ENCODE measurements around the gene MRGPRD. TPM values are rescaled to one million over a fixed set of nuclear protein-coding genes. Genes with fewer than 3 reads are reported as not detected.

The MRGPRD gene
- total RNA-seq, 1 donor from 2014 or later, result not detected

DNA sequence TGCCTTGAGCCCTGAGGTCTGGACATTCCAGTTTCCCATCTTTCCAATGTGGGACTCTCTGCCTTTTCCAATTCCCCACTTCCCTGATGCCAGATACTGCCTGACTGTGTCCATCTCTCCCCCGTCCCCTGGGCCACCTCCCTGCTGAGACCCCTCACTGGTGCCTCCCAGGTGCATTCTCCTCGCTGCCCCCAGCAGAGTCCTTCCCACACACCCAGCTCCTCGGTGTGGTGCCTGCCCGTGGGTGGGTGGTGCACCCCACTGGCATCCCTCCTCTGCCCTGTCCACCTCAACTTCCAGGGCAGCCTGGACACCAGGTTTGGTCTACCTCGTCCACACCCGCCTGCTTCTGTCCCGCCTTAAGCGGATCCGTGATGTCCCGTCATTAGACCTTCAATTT is 37.2 kb upstream of the MRGPRD start:
- Mint-ChIP-seq H3K27me3 (ENCODE audit: low read depth, unreplicated experiment) (peaks cover 26% of the 10 kb centered on the region), H3K9me3 (ENCODE audit: unreplicated experiment) (peaks cover 9% of the 10 kb centered on the region), H3K4me3 (ENCODE audit: unreplicated experiment) (no peak overlapping the region), H3K36me3 (ENCODE audit: low read depth, unreplicated experiment) (peaks cover 1% of the 10 kb centered on the region), H3K4me1 (ENCODE audit: low read depth, unreplicated experiment) (no peaks in the 10 kb centered on the region), H3K27ac (ENCODE audit: unreplicated experiment) (no peak overlapping the region)
- H3K4me3 ChIP-seq (ENCODE audit: insufficient read depth, low read depth, low read length), result no peak overlapping the region
- H3K27me3 ChIP-seq (ENCODE audit: insufficient read depth, low read length), result no peaks in the 10 kb centered on the region
- no peaks in the 10 kb centered on the region for H3K9me3 ChIP-seq (ENCODE audit: insufficient read depth, low read depth, low read length)
- H3K79me2 ChIP-seq (ENCODE audit: insufficient read depth, low read length), result no peaks in the 10 kb centered on the region
- H4K20me1 ChIP-seq (ENCODE audit: insufficient read depth, low read length), result no peaks in the 10 kb centered on the region
- no peak overlapping the region for H3K9ac ChIP-seq (ENCODE audit: low read length)
- H3K36me3 ChIP-seq (ENCODE audit: insufficient read depth, low read length), result no peaks in the 10 kb centered on the region
- TF ChIP-seq CTCF (IDR thresholded peaks at IDR 0.05; ENCODE audit: insufficient read depth, low read depth, low read length) (no peak), EZH2 (IDR thresholded peaks at IDR 0.05; ENCODE audit: insufficient read depth, low read length) (no peak)
- H3K4me1 ChIP-seq (ENCODE audit: insufficient read depth, low read length), result peaks cover 13% of the 10 kb centered on the region
- no peak for DNase-seq (ENCODE audit: low read depth)
- FAIRE-seq, result no peak
- no peak overlapping the region for H3K4me2 ChIP-seq (ENCODE audit: low read length)
- H2AFZ ChIP-seq (ENCODE audit: low read depth, low read length), result no peak overlapping the region
- no peak overlapping the region for H3K27ac ChIP-seq (ENCODE audit: low read depth, low read length)

GRCh38 chr11:69014898-69015549 is 34.2 kb upstream of the MRGPRD start:
- Histone ChIP-seq H3K4me2 (ENCODE audit: low read length) (no peak overlapping the region), H3K4me1 (ENCODE audit: insufficient read depth, low read length) (peaks cover 33% of the 10 kb centered on the region), H3K9me3 (ENCODE audit: insufficient read depth, low read depth, low read length) (no peaks in the 10 kb centered on the region), H3K27me3 (ENCODE audit: insufficient read depth, low read length) (no peaks in the 10 kb centered on the region), H3K4me3 (ENCODE audit: insufficient read depth, low read depth, low read length) (no peak overlapping the region), H3K27ac (ENCODE audit: low read depth, low read length) (no peak overlapping the region), H3K36me3 (ENCODE audit: insufficient read depth, low read length) (no peaks in the 10 kb centered on the region), H2AFZ (ENCODE audit: low read depth, low read length) (no peak overlapping the region), H3K9ac (ENCODE audit: low read length) (no peak overlapping the region), H4K20me1 (ENCODE audit: insufficient read depth, low read length) (no peaks in the 10 kb centered on the region), H3K79me2 (ENCODE audit: insufficient read depth, low read length) (no peaks in the 10 kb centered on the region)
- Mint-ChIP-seq H3K4me1 (ENCODE audit: low read depth, unreplicated experiment) (peaks cover 2% of the 10 kb centered on the region), H3K27ac (ENCODE audit: unreplicated experiment) (no peak overlapping the region), H3K27me3 (ENCODE audit: low read depth, unreplicated experiment) (peaks cover 24% of the 10 kb centered on the region), H3K36me3 (ENCODE audit: low read depth, unreplicated experiment) (peaks cover 1% of the 10 kb centered on the region), H3K4me3 (ENCODE audit: unreplicated experiment) (no peak overlapping the region), H3K9me3 (ENCODE audit: unreplicated experiment) (peaks cover 7% of the 10 kb centered on the region)
- TF ChIP-seq EZH2 (IDR thresholded peaks at IDR 0.05; ENCODE audit: insufficient read depth, low read length), result no peak
- TF ChIP-seq CTCF (IDR thresholded peaks at IDR 0.05; ENCODE audit: insufficient read depth, low read depth, low read length), result no peak
- FAIRE-seq (no peak), DNase-seq (ENCODE audit: low read depth) (no peak)

DNA sequence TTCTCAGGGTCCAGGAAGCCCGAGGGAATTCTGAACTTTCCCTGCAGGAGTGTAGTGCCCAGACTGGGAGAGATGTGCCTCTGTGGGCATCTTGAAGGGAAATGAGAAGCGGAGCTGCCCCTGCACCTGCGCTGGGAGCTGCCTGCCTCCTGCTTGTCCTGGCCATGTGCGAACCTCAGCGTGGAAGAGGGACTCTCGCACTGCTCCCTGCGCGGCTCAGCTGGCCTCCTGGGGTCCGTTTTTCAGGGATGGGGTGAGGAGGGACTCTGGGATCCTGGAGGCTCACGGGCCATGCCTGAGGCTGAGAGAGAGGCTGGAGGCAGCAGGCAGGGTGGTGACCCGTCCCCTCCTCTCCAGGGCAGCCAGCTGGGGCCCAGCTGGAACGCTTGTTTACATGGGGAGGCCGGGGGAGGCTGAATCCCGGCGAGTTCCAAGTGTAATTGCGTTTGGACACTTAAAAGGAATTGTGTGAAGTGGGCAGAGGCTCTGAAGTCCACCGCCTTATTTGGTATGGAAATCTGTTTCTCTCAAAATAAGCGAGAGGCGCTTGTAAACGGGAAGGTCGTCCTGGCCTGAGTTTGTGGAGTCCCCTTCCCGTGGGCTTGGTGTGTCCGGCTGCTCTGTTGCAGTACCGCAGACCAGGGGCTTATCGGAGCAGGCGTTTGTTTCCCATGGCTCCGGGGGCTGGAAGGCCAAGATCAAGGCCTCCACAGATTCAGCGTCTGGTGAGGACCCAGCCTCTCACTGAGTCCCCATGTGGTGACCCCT is 33.5 kb upstream of the MRGPRD start:
- Histone ChIP-seq H2AFZ (ENCODE audit: low read depth, low read length) (peak overlapping the region; percentile 27), H3K27ac (ENCODE audit: low read depth, low read length) (no peak overlapping the region), H4K20me1 (ENCODE audit: insufficient read depth, low read length) (no peaks in the 10 kb centered on the region), H3K4me3 (ENCODE audit: insufficient read depth, low read depth, low read length) (no peak overlapping the region), H3K9me3 (ENCODE audit: insufficient read depth, low read depth, low read length) (no peaks in the 10 kb centered on the region), H3K36me3 (ENCODE audit: insufficient read depth, low read length) (no peaks in the 10 kb centered on the region), H3K4me1 (ENCODE audit: insufficient read depth, low read length) (peaks cover 41% of the 10 kb centered on the region), H3K27me3 (ENCODE audit: insufficient read depth, low read length) (no peaks in the 10 kb centered on the region), H3K9ac (ENCODE audit: low read length) (no peak overlapping the region), H3K4me2 (ENCODE audit: low read length) (peak overlapping the region; percentile 80), H3K79me2 (ENCODE audit: insufficient read depth, low read length) (no peaks in the 10 kb centered on the region)
- Mint-ChIP-seq H3K4me3 (ENCODE audit: unreplicated experiment) (no peak overlapping the region), H3K27ac (ENCODE audit: unreplicated experiment) (no peak overlapping the region), H3K4me1 (ENCODE audit: low read depth, unreplicated experiment) (peaks cover 3% of the 10 kb centered on the region), H3K36me3 (ENCODE audit: low read depth, unreplicated experiment) (peaks cover 1% of the 10 kb centered on the region), H3K27me3 (ENCODE audit: low read depth, unreplicated experiment) (peaks cover 23% of the 10 kb centered on the region), H3K9me3 (ENCODE audit: unreplicated experiment) (peaks cover 7% of the 10 kb centered on the region)
- DNase-seq (ENCODE audit: low read depth), result no peak
- FAIRE-seq, result no peak
- TF ChIP-seq EZH2 (IDR thresholded peaks at IDR 0.05; ENCODE audit: insufficient read depth, low read length) (no peak), CTCF (IDR thresholded peaks at IDR 0.05; ENCODE audit: insufficient read depth, low read depth, low read length) (no peak)
